HCT116 (cell line): ENCODE data around the gene MAML3.

Experiments
- CTCF ChIP-seq, 3 experiments: fragments of 200-600 bp in 1 of 3; sonication (generic) in 1 of 3; IDR thresholded peaks in 2 of 3; conservative IDR thresholded peaks in 1 of 3; 2 replicates each; pipeline ENCODE4 v1.5.1; 2012 to 2017; ENCODE audit warnings: low read depth in 2 of 3, low read length in 2 of 3, antibody characterized with exemption in 1 of 3, borderline replicate concordance in 1 of 3, control low read depth in 1 of 3, mild to moderate bottlenecking in 1 of 3, mixed read lengths in 1 of 3, mixed run types in 1 of 3, moderate library complexity in 1 of 3; ENCODE audit not compliant: insufficient read depth in 1 of 3
- FOSL1 ChIP-seq: IDR thresholded peaks from 2 replicates; pipeline ENCODE4 v1.6.1; 2012; ENCODE audit warnings: low read depth
- POLR2A ChIP-seq: IDR thresholded peaks from 2 replicates; pipeline ENCODE4 v1.7.0; 2011; ENCODE audit warnings: borderline replicate concordance; ENCODE audit not compliant: insufficient read depth, insufficient read length; ENCODE audit errors: extremely low read depth

GRCh38 chr4:139802931-139803330, 351.1 kb downstream of the MAML3 start:
- TF ChIP-seq FOSL1: no peak
- TF ChIP-seq CTCF (IDR thresholded peaks at IDR 0.05 in 2 of 3, conservative IDR thresholded peaks at IDR 0.05 in 1 of 3; ENCODE audit: borderline replicate concordance in 1 of 3, insufficient read depth in 1 of 3, low read depth in 2 of 3, low read length in 2 of 3): no peak
- no peak for TF ChIP-seq POLR2A
